T47D (cell line): ENCODE data around the gene CLTC.

Experiments
- DNase-seq, 2 experiments: peaks; one replicate each; pipeline versions ENCODE4 v3.0.0 to v3.0.0-alpha.2; 2011 to 2012; ENCODE audit warnings: low read depth in 1 of 2, low spot score in 1 of 2
- JUND ChIP-seq: IDR thresholded peaks from 2 replicates; pipeline ENCODE4 v1.6.1; 2012; ENCODE audit warnings: low read depth
- in situ Hi-C: cut with HindIII; loops from 2 replicates; pipeline ENCODE4 v1.10.0; 2016; ENCODE audit warnings: low sequenced_read_pairs, low pct_unique_long_range_greater_than_20kb

The CLTC gene

GRCh38 chr17:59621771-59622170 is 2.1 kb downstream of the CLTC start:
- DNase-seq: no peak
- TF ChIP-seq JUND: no peak
- in situ Hi-C loops: no loop called here

DNA sequence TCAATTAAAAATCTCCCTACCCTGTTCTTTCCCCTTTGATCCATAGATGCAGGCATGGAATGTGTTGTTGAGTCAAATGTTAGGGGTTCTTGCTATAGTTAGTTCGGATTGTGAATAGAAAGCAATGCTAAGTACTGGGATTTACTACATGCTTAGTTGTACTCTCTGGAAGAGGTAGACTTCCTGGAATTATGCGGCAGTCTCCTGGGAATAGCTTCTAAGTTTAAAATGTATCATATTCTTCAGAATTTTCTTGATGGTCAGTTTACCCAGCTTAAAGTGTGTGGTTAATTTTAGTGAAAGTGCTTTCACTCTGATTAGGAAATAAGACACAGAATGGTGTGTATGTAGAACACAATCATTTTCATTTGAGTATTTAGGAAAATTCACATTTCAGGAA is 3.5 kb downstream of the CLTC start:
- DNase-seq: no peak
- TF ChIP-seq JUND: no peak
- in situ Hi-C loops: no loop called here

- in situ Hi-C loops: no loop called here
- TF ChIP-seq JUND: no peak
- DNase-seq: no peak
Measured at GRCh38 chr17:59626756-59627155, 7.1 kb downstream of the CLTC start.

DNA sequence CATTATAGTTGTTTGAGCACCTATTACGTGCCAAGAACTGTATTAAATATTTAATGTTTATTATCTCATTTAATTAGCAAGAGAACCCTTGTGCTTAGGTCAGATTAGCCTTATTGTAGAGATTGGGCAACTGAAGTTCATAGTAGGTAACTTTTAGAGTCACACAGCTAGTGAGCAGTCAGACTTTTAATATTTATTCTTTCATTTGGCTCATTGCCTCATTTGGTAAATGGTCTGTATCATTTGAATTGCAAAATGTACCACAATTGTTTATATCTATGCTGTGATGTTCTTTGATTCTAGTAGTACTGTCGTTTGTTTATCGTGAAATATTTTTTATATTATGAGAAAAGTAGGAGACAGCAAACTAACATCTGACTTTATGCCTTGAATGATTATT is 7.6 kb downstream of the CLTC start:
- DNase-seq: no peak
- no peak for TF ChIP-seq JUND
- in situ Hi-C loops: no loop called here

DNA sequence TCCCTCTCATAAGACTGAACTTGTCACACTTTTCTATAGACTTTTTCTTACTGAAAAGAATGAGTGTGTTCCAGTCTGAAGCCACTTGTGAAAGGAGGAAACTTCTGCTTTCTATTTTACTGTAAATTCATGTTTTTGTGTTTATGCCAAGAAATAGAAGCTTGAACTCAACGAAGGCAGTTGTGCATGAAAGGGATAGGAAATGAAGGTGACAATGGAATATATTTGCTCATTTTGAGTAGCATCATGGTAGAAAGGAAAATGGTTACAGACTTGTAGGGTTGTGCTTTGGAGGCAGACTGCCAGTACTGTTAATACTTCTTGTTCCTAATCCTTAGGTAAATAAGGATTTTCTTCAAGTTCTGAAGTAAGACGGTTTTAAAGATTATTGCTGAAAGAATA is 8.1 kb downstream of the CLTC start:
- no peak for DNase-seq
- TF ChIP-seq JUND: no peak
- in situ Hi-C loops: no loop called here

- in situ Hi-C loops: no loop called here
- TF ChIP-seq JUND: no peak
- no peak for DNase-seq
Measured at GRCh38 chr17:59629174-59629573, 9.5 kb downstream of the CLTC start.

DNA sequence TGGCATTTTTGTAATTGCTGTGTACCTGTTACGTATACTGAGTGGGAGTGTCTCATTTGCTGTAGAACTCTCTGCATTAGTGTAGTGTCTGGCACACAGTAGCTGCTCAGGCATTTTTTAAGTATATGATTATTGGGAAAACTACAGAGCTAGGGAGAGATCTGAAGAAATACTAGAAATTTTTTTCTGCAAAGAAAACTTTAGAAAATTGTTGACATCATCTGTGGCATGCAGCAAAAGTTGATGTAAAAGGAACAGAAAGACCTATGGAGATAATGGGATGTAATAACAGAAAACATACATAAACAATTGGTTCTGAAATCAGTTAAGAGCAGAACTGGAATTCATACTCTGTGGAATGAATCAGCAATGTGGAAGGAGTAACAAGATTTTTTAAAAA is 11.6 kb downstream of the CLTC start:
- DNase-seq: no peak
- in situ Hi-C loops: no loop called here
- no peak for TF ChIP-seq JUND

DNA sequence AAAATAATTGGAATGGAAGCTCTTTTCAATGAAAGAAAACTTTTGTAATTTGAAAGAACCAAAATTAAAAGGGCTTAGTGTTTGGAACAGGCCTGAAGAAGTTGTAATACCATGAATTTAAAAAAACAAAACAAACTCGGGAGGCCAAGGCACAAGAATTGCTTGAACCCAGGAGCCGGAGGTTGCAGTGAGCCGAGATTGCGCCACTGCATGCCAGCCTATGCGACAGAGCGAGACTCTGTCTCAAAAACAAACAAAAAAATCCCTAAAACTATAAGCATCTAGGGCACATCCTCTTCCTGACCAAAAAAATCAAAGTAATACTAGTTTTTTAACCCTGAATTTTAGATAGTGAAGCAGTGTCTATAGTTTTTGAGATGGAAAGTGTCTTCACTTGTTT is 12.7 kb downstream of the CLTC start:
- no peak for TF ChIP-seq JUND
- in situ Hi-C loops: no loop called here
- no peak for DNase-seq

DNA sequence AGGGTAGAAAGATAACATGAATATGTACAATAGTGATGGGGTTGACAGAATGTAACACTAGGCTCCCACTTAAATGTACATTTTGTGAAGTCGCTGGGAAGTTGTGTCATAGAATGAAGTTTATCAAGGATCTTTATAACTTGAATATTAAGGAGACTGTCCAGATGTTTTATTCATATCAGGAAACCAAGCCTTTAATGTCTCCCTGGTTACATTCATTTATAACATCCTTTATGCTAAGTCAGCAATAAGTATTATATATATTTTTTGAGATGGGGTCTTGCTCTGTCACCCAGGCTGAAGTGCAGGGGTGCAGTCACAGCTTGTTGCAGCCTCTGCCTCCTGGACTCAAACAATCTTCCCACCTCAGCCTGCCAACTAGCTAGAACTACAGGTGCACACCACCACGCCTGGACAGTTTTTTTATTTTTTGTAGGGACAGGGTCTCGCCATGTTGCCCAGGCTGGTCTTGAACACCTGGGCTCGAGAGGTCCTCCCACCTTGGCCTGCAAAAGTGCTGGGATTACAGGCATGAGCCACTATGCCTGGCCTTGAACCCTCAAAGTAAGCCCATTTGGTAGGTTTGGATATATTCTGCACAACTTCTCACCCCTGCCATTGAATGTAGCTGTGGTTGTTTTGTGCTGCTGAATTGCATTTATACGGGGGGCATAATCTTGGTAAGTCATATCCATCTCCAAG is 14.1 kb downstream of the CLTC start:
- in situ Hi-C loops: no loop called here
- TF ChIP-seq JUND: no peak
- DNase-seq: no peak

DNA sequence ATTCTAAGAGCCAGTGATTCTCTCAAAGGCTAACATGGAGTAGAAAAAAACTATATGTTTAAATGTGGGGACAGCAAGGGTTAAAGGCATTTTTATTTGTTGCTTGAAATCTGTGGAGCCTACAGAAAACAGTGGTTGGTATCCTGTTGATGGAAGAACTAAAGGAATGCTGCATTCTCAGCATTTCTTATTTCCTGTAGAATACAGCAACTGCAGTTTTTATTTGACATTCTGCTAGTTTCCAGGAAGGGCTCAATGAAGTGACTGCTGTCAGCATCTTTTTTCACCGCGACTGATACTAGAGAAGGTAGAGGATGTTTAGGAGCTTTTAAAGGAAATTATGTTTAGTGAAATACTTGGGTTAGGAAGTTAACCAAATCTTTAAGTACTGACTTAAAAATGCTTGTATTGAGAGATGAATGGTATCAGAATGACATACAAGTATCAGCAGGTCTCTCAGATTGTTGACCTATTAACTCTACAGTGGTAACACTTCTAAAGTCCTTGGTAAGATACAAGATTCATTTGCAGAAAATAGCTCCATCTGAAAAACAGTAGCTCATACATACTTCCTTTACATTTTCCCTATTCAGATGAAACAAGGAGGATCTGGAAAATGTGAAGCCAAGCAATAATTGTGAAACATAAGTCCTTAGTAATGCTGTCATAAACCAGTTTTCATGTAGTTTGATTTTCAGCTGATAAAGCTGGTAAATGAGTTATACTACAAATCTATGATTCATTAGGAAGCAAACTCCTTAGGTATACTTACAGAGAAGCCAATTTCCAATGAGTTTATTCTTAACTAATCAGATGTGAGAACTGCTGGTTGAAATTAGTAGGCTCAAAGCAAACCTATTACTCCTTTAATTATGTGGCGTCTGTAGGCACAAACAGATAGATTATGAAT is 15.2 kb downstream of the CLTC start:
- in situ Hi-C loops: no loop called here

GRCh38 chr17:59637611-59638310 is 18.1 kb downstream of the CLTC start:
- DNase-seq: no peak
- in situ Hi-C loops: no loop called here
- no peak for TF ChIP-seq JUND

More for the DNA sequence above, 15.2 kb downstream of the CLTC start:
- TF ChIP-seq JUND: no peak
- DNase-seq: no peak

- in situ Hi-C loops: no loop called here
- TF ChIP-seq JUND: no peak
- peak in 1 of 2 experiments; percentile 23 for DNase-seq
Measured at GRCh38 chr17:59638553-59638952, 18.9 kb downstream of the CLTC start.
